SKM-1 treated with dmso at 0.1 percent for 144 hours (cell line): Measurements from ENCODE around the gene ADH7.

Experiments used
- DNase-seq: peaks from one replicate; lab custom pipeline; 2025; ENCODE audit not compliant: unreplicated experiment; lab: John Stamatoyannopoulos, UW

ADH7 gene

DNA sequence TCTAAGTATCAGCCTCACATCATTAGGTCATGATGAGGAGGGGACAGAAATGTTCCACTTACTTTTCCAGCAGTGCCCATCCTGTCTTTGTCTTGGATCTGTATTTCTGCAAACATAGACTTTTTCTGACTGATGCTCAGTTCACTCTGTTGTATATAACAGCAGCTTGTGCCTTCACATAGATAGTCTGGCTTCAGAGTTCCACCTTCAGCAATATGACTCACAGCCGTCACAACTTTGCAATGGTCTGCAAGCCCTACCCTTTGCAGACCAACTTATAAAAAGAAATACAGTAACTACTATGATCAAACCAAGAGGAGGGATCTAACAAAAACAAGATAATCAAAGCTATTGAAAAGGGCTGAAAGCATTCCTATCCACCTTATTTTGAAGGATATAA, at the start of gene ADH7:
Gene ADH7 (minus strand): TSS at position 189 of the 400 bp plus-strand sequence. CDS start 109 bp downstream, at position 80.
- DNase-seq, result no peak

DNA sequence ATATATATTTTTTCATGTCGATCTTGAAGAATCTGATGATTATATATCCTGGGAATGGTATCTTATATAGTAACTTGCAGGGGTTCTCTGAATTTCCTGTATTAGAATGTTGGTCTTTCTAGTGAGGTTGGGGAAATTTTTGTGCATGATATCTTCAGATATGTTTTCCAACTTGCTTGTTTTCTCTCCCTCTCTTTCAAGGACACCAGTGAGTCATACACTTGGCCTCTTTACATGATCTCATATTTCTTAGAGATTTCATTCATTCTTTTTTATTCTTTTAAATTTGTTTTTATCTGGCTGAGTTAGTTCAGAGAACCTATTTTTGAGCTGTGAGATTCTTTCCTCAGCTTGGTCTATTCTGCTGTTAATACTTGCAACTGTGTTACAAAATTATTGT, 48.5 kb upstream of the ADH7 start:
- DNase-seq, result no peak

DNA sequence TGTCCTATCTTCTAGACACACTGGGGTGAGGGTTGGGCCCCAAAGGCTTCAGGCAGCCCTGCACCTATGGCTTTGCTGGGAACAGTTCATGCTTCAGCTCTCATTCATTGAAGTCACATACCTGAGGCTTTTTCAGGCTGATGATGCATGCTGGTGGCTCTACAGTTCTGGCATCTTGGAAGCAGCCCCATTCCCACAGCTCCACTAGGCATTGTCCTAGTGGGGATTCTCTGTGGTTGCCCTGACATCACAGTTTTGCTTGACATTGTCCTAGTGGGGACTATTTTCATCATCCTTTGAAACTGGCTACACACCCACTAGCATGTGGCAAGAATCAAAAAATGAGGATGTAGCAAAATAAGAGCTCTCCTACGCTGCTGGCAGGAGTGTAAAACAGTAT, 38.0 kb upstream of the ADH7 start:
- no peak for DNase-seq

DNA sequence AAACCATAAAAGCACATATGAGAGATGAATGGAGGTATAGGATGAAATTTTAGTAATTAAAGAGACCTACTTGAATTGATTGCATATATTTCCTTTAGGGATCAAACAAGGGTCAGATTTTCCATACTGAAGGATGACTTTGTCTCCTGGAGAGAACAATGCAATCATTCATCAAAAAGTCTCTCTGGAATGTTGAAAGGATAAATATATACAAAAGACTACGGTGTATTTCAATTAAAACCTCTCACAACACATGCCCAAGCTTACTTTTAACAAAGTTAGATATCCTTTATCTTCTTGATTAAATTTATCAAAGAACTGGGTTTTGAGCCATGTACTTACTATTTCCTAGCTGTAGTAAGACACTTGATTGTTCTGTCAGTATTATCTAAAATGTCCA, 36.8 kb upstream of the ADH7 start:
- no peak for DNase-seq

DNA sequence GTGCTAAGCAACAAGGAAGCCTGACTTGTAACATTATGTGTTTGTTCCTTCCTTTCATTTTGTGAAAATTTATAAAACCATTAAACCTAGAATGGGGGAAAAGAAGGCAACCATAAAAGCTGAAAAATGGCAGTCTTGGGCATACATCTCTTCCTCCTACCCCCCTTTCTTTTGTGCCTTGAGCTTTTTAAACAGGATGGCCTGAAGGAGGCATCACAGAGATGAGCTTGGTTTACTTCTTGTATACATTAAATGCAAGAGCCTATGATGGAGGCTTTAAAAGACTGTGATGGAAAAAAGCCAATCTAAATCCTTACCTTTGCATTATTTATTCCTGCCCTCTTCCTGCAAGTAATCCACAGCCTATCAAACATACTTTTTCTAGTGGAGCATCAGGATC, 36.2 kb upstream of the ADH7 start:
- DNase-seq, result no peak

DNA sequence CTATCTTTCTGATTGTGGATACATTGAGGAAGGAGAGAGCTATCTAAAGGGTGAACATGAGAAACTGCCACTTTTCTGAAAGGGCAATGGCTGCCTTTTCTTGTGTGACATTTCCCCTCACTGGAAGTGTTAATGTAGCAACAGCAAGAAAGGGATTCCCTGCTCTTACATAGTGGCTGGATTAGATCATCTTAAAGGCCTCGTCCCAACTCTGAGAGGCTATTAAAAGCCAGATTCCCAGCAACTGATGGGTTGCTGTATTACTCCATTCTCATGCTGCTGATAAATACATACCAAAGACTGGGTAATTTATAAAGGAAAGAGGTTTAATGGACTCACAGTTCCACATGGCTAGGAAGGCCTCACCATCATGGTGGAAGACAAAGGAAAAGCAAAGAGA, 33.7 kb upstream of the ADH7 start:
- no peak for DNase-seq

DNA sequence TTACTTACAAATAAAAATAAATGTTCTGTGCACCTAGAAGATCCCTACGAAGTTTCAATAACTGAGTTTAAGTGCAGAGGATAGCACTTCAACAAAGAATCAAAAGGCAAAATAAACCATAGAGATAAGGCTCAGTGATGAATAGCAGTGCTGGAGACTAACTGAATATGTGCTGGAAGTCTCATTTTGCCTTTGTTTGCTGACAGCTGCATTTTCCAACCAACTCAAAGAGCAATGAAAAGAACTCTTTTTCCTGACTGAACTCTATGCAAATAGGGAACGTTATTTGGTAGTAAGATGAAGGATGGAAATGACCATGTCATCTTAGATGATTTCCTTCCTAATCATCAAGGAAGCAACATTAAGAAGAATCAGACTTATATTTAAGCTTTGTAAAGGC, 32.7 kb upstream of the ADH7 start:
- no peak for DNase-seq

DNA sequence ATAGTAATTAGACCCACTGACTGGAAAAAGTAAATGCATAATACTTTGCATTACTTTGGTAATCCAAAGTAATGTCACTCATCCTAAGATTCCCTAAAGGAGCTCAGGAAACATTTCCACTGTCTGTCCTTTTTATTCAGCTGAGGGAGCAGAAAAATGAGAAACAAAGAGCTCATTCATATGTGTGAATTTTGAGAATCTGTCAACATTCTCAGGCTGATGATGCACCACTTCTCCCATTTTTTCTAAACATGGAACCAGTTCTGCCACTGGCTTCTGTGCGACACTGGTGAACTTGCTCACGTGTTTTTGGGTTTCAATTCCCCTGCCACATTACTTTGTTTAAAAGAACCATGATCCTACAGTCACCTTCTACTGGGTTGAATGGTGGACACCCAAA, 28.4 kb upstream of the ADH7 start:
- no peak for DNase-seq

DNA sequence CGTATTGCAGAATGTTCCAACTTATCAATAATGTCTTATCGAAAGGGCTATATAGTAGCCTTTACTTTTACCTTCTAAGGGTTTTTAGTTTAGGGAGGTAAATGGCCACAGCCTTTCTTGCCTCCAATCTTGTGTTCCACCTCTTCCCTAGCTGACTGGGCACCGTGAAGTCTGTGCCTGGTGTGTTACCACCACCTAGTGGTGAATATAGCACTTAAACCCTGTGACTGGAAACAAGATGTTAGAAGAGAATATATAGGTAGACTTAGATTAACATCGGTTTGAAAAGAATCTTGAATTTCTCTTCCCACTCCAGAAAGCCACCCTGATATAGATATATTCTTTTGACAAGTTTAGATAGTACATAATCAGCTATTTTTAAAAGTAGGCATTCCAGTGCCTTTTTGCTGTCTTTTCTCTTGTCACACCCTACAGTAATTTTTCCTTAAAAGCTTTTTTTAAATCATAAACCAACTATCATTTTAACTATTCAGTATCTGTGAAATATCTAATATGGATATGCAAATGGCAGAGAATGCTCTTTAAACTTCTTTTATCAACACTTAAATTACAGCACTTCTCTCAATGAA, 27.8 kb upstream of the ADH7 start:
- peak; percentile 76 for DNase-seq

DNA sequence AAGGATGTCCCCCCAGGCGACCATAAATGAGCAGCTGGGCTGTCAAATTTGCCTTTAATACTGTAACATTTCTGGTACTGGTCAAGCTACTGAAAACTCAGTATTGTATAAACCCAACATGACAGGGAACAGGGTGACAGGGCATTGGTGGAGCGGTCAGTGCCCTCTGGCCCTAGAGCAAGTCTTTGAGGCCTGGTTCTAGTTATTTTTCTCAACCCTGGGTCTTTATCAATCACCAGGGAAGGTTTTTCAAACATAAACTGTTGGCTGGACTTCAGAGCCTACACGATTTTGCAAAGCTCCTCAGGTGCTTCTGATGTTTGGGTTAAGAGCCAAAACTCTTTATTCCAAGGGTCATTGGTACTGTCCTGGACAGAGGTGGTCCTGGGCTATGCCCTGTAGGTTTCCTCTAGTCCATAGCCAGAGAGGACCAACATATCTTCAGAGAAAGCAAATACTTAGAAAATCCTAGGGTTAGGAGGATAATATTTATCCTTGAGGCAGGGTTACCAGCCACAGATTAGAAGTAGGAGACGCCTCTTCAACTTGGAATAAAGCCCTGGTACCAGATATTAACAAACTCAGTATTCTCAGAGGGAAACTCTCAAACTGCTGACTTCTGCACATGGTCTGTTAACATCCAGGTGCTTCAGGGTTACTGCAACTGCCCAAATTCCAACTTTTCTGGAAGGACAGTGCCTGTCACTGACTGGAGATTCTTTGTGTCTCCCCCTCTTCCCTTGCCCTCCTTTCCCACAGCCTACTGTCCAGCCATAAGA, 26.7 kb upstream of the ADH7 start:
- no peak for DNase-seq

DNA sequence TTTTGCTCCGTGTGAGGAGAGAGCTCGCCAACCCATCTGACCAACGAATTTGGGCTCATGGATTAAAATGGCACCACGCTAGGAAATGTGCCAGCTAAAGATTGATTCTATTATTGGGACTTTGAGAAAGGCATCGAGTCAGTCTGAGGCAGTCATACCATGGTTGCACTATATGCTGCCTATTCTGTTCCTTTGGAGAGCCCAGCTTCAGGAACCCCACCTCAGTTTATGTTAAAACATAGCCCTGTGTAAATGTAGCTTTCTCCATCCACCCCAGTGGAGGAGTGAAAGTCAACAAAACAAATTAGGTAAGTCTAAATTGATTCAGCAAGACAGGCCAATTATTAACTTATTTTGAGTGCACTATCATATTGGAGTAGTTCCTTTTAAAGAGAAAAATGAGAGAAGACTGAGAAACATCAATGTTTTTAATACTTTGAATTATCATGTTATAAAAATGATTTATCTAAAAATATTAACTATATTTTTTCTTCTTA, 24.5 kb upstream of the ADH7 start:
- no peak for DNase-seq

DNA sequence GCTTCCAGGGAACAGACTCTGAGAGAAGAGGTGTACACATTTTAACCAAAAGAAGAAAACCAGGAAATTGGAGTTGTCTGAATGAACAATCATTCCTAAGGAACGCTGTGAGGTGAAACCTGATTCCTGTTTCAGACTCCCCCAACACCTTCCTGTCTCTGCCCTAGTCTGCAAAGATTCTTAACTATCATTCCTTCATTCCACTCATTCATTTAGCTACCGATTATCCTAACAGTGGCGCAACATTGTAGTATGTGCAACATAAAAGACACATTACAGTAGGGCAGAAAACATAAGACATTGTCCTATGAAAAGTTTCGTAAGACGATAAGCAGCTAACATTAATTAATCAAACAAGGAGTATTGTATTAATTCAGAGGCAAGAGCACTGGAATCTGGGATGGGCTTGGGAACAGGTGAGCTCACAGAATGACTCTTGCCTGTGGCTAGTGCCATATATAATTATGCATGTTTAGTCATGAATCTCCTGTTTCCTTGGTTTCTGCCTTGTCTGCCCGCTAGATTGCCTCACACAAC, 23.8 kb upstream of the ADH7 start:
- no peak for DNase-seq

DNA sequence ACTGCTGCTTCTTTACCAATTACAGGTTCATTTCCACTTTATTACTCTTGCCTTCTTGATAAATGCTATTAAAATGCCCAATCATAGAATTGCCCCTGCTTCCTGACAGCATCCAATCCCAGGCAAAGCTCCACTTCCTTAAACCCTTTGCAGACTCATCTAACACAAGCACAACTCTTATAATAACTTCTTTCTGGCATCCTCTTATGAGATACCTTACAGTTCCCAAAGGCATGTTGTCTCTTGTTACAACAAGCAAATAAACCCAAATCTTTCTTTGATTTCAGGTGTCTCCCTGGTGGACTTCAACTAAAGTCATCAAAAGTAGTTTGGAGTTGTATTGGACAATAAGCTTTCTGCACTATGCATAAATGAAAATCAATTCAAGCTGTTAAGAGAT, 22.5 kb upstream of the ADH7 start:
- no peak for DNase-seq

DNA sequence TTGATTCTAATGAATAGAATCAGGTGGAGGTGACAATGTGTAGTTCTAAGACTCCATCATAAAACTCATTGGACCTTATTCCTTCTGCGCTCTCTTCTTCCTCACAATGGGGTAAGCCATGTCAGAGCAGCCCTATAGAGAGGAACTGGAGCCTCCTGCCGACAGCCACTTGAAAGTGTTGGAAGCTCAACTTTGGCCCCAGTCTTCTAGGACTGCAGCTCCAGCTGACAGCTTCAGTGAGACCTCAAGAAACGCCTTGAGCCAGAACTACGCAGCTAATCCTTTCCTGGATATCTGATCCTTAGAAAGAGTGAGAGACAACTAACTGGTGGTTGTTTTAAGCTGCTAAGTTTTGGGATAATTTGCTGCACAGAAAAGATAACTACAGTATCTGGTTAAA, 22.1 kb upstream of the ADH7 start:
- no peak for DNase-seq

DNA sequence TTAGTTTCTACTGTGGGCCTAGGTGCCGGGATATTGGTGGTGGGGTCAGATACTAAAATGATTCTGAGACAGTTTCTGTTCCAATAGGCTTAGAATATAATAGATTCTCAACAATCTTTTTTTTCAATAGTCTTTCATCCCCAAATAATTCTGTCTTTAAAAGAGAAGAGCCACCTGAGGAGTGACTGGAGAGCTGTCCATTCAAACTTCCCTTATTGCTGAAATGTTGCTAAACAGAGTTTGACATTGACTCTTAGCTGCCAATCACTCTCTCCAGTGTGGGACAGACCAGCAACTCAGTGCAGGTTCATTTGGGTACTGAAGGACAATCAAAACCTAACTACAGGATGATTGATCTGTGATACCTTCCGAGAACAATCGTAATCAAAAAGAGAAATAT, 12.4 kb upstream of the ADH7 start:
- no peak for DNase-seq

DNA sequence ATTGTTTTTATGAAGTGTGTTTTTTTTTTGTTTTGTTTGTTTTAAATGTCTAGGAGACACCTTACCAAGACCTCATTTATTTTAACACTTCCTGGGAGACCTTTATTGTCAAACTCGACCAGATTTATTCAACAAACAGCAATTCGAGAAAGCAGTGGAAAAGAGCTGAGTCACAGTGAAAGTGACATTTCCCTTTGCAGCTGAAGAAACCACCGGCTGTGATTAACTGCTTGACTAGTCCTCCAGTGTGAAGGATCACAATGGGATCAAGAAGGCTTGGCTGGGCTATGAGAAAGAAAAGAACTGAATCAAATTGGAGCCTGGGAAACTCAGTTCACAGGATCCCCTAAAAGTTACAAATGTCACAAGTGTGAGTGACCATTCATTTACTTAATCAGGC, 11.9 kb upstream of the ADH7 start:
- DNase-seq, result no peak

DNA sequence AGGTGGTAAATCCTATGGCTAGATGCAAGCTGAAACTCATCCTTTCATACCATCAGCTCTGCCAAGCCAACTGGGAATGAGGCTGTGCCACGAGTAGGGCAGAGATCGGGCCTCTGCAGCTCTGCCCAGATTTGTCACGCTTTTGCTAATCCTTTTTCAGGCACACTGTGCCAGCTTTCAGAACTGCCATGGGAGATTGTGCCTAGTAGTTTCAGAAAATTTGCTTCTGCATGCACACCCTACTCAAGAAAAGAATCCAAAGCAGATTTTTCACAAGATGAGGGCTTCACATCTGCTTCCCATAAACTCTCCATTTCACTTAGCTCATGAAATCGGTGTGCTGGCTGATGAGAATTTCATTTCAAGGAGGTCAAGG, 3.3 kb upstream of the ADH7 start:
- DNase-seq, result no peak

DNA sequence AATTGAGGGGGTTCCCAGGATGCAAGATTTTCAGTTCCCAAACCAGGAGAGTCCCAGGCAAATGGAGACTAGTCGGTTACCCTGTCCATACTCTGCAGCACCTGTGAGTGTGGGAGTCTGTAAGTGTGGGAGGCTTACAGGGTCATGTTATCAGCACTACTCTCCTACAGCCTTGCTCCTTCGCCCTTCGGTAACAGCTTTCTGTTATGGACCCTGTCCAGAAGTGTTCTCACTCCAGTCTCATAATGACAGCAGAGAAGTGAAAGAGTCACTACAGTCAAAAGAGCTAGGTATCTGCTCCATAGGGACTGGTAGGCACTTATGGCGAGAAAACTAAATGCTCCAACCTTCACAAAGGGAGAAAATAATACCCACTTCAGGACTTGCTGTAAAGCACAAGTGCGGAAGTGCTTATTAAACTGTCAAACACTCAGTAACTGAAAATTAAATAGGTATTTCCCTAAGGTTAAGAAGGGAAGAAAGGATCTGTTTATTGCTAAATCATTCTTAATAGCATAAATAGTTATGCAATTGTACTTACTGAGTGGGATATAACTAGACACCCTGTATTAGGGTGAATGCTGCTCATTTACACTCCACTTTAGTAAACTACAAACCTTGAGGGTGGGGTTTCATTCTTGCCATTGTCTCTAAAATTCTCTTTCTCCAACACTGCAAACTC, 2.7 kb upstream of the ADH7 start:
- DNase-seq, result no peak

DNA sequence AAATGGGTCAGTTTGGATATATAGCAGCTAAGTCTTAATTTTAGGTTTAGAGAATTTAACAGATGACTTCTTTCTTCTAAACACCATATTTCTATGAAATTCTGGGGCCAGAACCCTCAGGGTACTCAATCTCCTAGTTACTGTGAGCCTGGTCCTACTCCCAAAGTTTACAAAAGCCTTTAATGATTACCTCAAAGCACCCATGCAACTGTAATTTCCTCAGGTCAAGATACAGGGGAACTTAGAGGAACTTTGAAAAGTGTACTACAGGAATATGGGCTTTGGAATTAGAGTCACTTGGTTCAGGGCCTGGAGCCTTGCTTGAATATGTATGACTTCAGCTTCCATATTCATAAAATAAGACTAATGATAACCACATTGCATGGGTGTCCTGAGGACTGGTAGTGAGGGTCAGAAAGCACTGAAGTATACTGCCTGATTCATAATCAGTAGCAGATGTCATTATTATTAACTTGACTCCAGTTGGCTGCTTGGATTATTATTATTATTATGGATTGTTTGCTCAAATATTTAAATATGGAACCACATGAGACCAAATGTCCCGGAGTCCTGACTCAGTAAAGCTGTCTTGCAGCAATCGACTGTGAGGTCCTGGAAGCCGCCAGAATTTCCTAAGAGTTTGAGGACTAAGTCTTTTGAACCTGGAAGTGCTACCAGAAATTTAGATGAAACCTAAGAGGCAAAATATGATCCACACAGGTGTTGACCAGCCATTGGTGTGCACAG, 2.0 kb upstream of the ADH7 start:
- DNase-seq, result no peak

DNA sequence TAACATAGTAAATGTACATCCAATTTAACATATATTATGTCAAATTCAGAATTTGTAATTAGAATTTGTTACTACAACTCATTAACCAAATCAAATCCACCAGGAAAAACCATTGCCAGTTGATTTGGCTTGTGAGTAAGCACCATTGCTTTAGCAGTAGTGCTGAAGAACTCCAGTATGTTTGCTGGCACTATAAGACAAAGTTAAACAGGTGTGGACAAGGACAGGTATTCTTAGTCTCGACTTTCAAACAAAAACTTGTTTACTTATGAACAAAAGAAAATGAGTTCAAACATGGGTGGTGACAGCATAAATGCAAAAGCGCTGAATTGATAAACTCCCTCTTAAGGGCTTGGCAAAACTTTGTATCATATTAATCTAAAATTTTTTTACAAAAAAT, 1.3 kb upstream of the ADH7 start:
- DNase-seq, result no peak

DNA sequence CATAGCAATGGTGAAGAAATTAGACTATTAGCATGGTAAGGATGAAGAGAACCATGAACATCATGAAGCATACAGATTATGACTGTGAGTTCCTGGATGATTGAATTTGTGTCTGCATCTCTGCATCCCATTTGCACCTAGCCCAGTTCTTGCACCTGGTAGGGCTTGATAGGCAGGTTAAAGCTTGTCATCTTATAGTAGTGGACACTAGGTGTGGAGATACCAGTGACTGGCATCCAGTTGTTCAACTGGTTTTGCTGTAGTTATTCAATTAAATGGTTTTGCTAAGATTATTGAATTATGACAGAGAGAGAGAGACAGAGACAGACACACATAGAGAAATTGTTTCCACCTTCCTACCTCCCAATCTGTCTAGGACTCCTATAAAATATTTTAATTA, 5.0 kb downstream of the ADH7 start:
- no peak for DNase-seq
